Keratinocyte (primary cell): ENCODE data around the gene DYNC1I1. TPM values are rescaled to one million over a fixed set of nuclear protein-coding genes. Genes with fewer than 3 reads are reported as not detected.

Experiments used
- DNase-seq: peaks from one replicate; pipeline ENCODE4 v3.0.0-alpha.2; 2011; ENCODE audit warnings: low read depth, missing footprints, low spot score
- FAIRE-seq: peaks from 2 replicates; lab custom pipeline; 2011; peaks lifted over from hg19 to GRCh38; lab: Jason Lieb, UNC
- H2AFZ ChIP-seq: 2 replicates; pipeline ENCODE4 v1.6.0; 2012; ENCODE audit warnings: low read length, control low read depth, inconsistent platforms; ENCODE audit not compliant: control insufficient read depth
- H3K27ac ChIP-seq: 2 replicates; pipeline ENCODE4 v1.5.1; 2011; ENCODE audit warnings: low read length; ENCODE audit not compliant: control insufficient read depth, insufficient read depth
- H3K27me3 ChIP-seq: 3 replicates; pipeline ENCODE4 v1.6.0; 2011; ENCODE audit warnings: low read length; ENCODE audit not compliant: control insufficient read depth, insufficient read depth; ENCODE audit errors: extremely low read depth
- H3K36me3 ChIP-seq, 2 experiments: 2 replicates in 1 of 2; 3 replicates in 1 of 2; pipeline ENCODE4 v1.5.1; 2011; ENCODE audit warnings: low read length in 2 of 2, mild to moderate bottlenecking in 1 of 2; ENCODE audit not compliant: control insufficient read depth in 2 of 2, insufficient read depth in 2 of 2; ENCODE audit errors: extremely low read depth in 1 of 2
- H3K4me1 ChIP-seq: 3 replicates; pipeline ENCODE4 v1.5.1; 2011; ENCODE audit warnings: low read length; ENCODE audit not compliant: control insufficient read depth, insufficient read depth; ENCODE audit errors: extremely low read depth
- H3K4me2 ChIP-seq: 3 replicates; pipeline ENCODE4 v1.6.0; 2011; ENCODE audit warnings: low read depth, low read length; ENCODE audit not compliant: control insufficient read depth, insufficient read depth; ENCODE audit errors: extremely low read depth
- H3K4me3 ChIP-seq, 3 experiments: fragments of 200-600 bp in 1 of 3; sonication (generic) in 1 of 3; 2 replicates in 2 of 3; 3 replicates in 1 of 3; pipeline ENCODE4 v1.5.1; 2011 to 2016; ENCODE audit warnings: low read length in 3 of 3, mild to moderate bottlenecking in 3 of 3, control low read depth in 2 of 3, inconsistent platforms in 1 of 3, low read depth in 1 of 3, mixed read lengths in 1 of 3, mixed run types in 1 of 3, moderate library complexity in 1 of 3; ENCODE audit not compliant: control insufficient read depth in 2 of 3, insufficient read depth in 2 of 3; ENCODE audit errors: extremely low read depth in 1 of 3
- H3K79me2 ChIP-seq: 2 replicates; pipeline ENCODE4 v1.6.0; 2012; ENCODE audit warnings: low read length; ENCODE audit not compliant: control insufficient read depth, insufficient read depth
- H3K9ac ChIP-seq: 3 replicates; pipeline ENCODE4 v1.6.0; 2011; ENCODE audit warnings: low read length; ENCODE audit not compliant: control insufficient read depth, insufficient read depth; ENCODE audit errors: extremely low read depth
- H3K9me1 ChIP-seq: 3 replicates; pipeline ENCODE4 v1.6.0; 2011; ENCODE audit warnings: low read length; ENCODE audit not compliant: control insufficient read depth, insufficient read depth; ENCODE audit errors: extremely low read depth
- H3K9me3 ChIP-seq: 2 replicates; pipeline ENCODE4 v1.5.1; 2012; ENCODE audit warnings: low read depth, low read length; ENCODE audit not compliant: control insufficient read depth
- H4K20me1 ChIP-seq: 3 replicates; pipeline ENCODE4 v1.6.0; 2011; ENCODE audit warnings: low read length; ENCODE audit not compliant: control insufficient read depth, insufficient read depth; ENCODE audit errors: extremely low read depth
- CTCF ChIP-seq, 3 experiments: IDR thresholded peaks in 1 of 3; conservative IDR thresholded peaks in 1 of 3; optimal IDR thresholded peaks in 1 of 3; 2 replicates in 2 of 3; 3 replicates in 1 of 3; pipeline versions ENCODE3 to v1.5.1; 2011; ENCODE audit warnings: low read length in 3 of 3, mild to moderate bottlenecking in 3 of 3, moderate library complexity in 2 of 3, control low read depth in 1 of 3, inconsistent platforms in 1 of 3; ENCODE audit not compliant: insufficient read depth in 2 of 3; ENCODE audit errors: extremely low read depth in 1 of 3
- EZH2 ChIP-seq: IDR thresholded peaks from one replicate; pipeline ENCODE4 v1.6.1; 2012; ENCODE audit warnings: inconsistent platforms, mild to moderate bottlenecking, low read length, moderate library complexity
- dilution Hi-C: fragments of 300-500 bp; cut with MboI; formaldehyde crosslinking; loops from one replicate; pipeline ENCODE4 v1.7.0; 2020; ENCODE audit warnings: low sequenced_read_pairs; ENCODE audit not compliant: extremely low pct_ligation_motif_present
- polyA plus RNA-seq, 5 experiments: library from polyadenylated mRNA; depleted of rRNA in 3 of 5; stranded (reverse) in 3 of 5; stranded (forward) in 1 of 5; unstranded in 1 of 5; fragments of >200 nt; gene quantifications; 1 replicate in 1 of 5; 2 replicates in 3 of 5; 3 replicates in 1 of 5; pipeline versions ENCODE4 v1.2.1 to v1.2.3, GENCODE V29; 2011 to 2012; ENCODE audit warnings: missing spikeins in 2 of 5, low read depth in 1 of 5, low replicate concordance in 1 of 5

The DYNC1I1 gene
- polyA plus RNA-seq, 1 donor (not counting 4 experiments of a cell fraction or from before 2014, with no cell fraction given), result 0.10 TPM

- Histone ChIP-seq H3K9me3 (no peaks in the 10 kb centered on the region), H3K79me2 (no peaks in the 10 kb centered on the region), H3K4me1 (no peaks in the 10 kb centered on the region), H3K27ac (no peak overlapping the region), H3K4me2 (no peak overlapping the region), H4K20me1 (no peaks in the 10 kb centered on the region), H2AFZ (no peak overlapping the region), H3K27me3 (no peaks in the 10 kb centered on the region), H3K4me3 (no peak overlapping the region), H3K9me1 (no peaks in the 10 kb centered on the region), H3K9ac (no peak overlapping the region), H3K36me3 (no peaks in the 10 kb centered on the region)
- FAIRE-seq (no peak), DNase-seq (no peak)
- TF ChIP-seq EZH2 (no peak), CTCF (optimal IDR thresholded peaks at IDR 0.05 in 1 of 3, IDR thresholded peaks at IDR 0.05 in 1 of 3, conservative IDR thresholded peaks at IDR 0.05 in 1 of 3; ENCODE audit: extremely low read depth in 1 of 3, insufficient read depth in 2 of 3, low read length in 3 of 3) (no peak)
- dilution Hi-C loops, result no loop called here
Observed at GRCh38 chr7:95865716-95866371, 93.5 kb downstream of the DYNC1I1 start.

- dilution Hi-C loops, result no loop called here
- DNase-seq, result no peak
- H3K79me2 ChIP-seq, result no peaks in the 10 kb centered on the region
- H2AFZ ChIP-seq, result no peak overlapping the region
- H3K9me1 ChIP-seq, result no peaks in the 10 kb centered on the region
- no peak overlapping the region for H3K4me2 ChIP-seq
- FAIRE-seq, result no peak
- H3K36me3 ChIP-seq, result no peaks in the 10 kb centered on the region
- no peak overlapping the region for H3K4me3 ChIP-seq
- H3K9ac ChIP-seq, result no peak overlapping the region
- no peaks in the 10 kb centered on the region for H3K27me3 ChIP-seq
- TF ChIP-seq EZH2 (no peak), CTCF (optimal IDR thresholded peaks at IDR 0.05 in 1 of 3, IDR thresholded peaks at IDR 0.05 in 1 of 3, conservative IDR thresholded peaks at IDR 0.05 in 1 of 3; ENCODE audit: extremely low read depth in 1 of 3, insufficient read depth in 2 of 3, low read length in 3 of 3) (no peak)
- H4K20me1 ChIP-seq, result no peaks in the 10 kb centered on the region
- H3K27ac ChIP-seq, result no peak overlapping the region
- no peaks in the 10 kb centered on the region for H3K9me3 ChIP-seq
- H3K4me1 ChIP-seq, result no peaks in the 10 kb centered on the region
Observed at GRCh38 chr7:95867309-95867708, 95.0 kb downstream of the DYNC1I1 start.
